Dedifferentiated amniotic fluid mesenchymal stem cell (primary cell): Measurements from ENCODE around the gene NPDC1.
"Not testable (repeated sequence)": the region's sequence is repeated elsewhere in the genome, so short reads cannot be mapped to it uniquely, and the experiment has no call there.

Experiments used
- DNase-seq: peaks from one replicate; pipeline ENCODE4 v3.0.0-alpha.2; 2016; ENCODE audit errors: extremely low spot score

NPDC1 gene

DNA sequence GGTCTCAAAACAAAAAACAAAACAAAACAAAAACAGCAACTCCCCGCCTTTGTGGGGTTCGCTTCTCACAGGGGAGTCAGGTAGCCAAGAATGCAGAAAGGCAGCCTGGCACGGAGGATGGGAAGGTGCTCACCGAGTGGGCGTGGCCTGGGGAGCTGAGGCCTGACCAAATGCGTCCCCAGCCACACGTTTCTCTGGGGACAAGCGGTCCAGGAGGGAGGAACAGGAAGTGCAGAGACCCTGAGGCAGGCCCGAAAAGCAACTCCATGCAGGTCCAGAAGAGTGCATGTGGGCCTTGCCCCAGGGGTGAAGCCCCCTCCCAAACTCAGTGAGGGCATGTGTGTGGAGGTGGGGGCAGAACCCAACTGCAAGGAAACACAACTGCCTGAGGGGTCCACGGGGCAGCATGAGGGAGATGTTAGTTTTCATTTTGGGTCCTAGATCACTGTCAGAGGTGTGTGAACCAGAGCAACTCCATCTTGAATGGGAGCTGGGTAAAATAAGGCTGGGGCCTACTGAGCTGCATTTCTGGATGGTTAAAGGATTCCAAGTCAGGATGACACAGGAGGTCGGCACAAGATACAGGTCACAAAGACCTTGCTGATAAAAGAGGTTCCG, 28.8 kb upstream of the NPDC1 start:
- no peak for DNase-seq

DNA sequence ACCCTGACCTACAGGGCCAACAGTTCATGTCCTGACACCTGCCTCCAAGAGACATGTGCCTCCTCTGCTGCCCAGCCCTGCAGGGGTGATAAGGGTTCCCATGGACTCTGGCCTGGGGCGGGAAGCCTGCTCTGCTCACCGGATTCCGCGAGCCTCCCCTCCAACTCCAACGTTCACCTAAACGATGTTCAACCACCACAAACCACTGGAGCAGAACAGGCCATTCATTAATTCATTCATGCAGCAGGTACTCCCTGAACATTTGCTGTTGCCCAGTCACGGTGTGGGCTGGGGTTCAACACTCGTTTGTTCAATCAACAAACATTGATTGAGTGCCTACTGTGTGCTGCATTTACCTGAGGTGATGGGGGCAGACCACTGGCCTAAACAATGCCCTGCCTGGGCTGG, 28.0 kb upstream of the NPDC1 start:
- DNase-seq: no peak

DNA sequence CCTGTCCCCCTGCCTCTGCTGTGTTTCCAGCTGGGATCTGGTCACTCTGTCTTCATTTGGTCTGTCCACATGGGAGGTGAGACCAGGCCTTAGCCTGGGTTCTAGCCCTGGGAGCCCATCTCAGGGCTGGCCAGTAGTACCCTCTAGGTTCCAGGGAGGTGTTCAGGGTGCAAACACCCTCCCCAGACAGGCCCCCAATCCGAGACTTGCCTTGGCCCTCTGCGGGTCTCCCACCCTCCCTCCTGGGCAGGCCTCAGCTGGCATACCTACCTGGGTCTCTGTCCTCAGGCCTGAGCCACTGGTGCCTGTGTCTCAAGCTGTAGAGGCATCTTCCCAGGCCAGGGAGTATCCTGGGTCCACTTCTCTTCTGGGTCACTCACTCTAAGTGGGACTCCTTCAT, 25.3 kb upstream of the NPDC1 start:
- no peak for DNase-seq

DNA sequence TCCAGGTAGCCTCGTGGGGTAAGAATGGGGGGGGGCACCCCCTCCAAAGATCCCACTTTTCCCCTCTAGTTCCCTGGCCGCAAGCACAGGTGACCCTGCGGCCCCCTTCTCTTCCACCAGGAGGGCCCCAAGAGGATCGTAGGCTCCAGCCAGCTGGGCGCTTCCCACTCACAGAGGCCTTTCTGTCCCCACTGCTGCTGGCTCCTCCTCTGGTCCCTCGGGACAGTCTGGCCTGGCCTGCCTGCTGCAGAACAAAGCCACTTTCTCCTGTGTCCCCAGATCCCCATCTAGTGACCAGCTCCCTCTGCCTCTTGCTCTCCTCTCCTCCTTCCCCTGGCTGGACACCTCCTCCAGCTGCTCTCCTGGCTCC, 24.9 kb upstream of the NPDC1 start:
- no peak for DNase-seq

DNA sequence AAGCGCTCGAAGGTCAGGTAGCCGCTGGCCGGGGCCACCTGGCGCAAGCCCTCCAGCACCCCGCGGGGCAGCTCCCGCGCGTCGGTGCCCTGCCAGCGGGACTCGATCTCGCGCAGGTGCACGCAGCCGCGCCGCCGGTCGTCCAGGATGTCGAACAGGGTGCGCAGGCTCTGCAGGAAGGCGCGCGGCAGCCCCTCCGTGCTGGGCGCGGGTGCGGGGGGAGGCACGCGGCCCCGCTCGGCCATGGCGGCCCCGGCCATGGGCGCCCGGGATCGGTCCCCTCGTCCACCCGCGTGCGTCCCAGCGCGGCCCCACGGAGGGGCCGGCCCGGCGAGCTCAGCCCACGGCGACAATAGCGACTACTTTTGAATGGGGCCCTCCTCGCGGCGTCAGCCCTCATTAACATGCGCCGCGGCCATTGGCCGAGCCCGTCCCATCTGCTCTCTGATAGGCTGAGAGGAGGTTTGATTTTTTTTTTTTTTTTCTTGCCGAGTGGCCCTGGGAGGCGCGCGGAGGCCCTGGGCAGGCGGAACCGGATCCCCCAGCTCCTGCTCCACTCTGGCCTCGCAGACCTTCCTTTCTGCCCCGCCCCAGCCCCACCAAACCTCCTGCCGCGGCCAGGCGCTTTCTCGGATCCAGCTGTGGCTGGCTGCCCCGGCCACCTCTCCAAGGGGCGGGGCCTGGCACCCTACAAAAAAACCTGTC, 24.4 kb upstream of the NPDC1 start, which contains the start of gene SAPCD2:
TSS of gene SAPCD2 (minus strand) at position 357 of the 705 bp plus-strand sequence. CDS start at position 260, 97 bp downstream.
- DNase-seq: peak; percentile 74

DNA sequence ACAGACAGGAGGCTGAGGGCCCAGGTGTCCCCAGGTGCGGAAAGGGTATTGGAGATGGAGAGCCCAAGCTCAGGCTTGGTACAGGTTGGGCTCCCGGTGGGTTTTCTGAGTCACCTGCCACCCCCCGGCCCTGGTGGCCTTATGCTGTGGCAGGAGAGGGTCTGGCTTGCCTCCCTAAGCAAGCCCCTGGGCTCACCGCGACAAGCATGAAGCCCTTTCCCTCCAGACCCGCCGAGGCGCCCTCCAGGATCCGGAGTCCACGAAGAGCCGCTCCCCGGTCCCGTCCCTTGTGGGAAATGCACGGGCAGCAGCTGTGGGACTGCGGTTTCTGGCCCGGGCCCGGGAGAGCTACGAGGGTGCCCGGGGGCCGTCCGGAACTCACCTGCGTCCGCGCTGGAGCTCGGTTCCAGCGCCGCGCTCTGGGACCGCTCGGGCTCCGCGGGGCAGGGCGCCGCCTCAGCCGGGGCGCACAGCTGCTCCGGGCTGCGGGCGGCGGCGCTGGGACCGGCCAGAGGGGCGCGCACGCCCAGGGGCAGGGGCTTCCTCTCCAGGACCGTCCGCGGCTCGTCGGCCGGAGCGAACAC, 23.6 kb upstream of the NPDC1 start:
- DNase-seq: no peak

DNA sequence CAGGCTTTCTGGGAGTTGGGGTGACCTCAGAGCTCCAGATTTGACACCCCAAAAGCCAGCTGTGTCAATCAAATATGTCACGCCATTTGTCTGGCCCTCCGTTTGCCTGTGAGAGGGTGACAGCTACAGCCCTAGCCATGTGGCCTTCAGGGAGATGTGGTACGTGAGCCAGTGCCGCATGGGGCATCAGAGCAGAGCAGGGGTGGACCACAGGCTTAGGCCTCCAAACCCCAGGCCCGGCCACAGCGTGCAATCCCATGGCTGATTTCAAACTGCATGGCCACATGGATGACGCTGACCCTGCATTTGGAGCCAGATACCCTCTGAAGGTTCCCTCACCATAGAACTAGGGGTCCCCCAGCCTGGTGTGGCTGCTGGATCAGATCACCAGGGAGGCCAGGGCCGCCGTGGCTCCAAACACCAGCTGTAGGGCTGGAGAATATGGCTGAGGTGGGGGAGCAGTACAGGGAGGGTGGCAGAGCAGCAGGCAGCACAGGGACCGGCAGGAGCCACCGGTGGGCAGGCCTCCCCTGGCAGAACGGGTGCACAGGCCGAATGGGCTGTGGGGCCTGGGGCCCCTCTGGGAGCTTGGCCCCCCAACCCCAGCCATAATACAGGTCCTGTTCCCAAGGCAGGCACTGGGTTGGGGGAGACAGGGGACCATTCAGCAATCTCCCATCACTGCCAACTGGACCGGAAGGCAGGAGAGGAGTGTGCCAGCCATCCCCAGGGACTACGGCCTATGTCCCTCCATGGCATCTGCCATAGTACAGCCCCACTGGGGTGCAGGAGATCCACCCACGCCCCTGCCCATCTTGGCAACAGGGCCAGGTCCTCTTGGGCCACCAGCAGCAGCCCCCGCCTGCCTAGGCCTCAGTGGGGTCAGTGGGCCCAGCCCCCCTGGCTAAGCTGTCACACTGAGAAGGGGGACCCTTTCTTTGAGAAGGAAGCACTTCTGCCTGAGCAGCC, 22.8 kb upstream of the NPDC1 start:
- no peak for DNase-seq

DNA sequence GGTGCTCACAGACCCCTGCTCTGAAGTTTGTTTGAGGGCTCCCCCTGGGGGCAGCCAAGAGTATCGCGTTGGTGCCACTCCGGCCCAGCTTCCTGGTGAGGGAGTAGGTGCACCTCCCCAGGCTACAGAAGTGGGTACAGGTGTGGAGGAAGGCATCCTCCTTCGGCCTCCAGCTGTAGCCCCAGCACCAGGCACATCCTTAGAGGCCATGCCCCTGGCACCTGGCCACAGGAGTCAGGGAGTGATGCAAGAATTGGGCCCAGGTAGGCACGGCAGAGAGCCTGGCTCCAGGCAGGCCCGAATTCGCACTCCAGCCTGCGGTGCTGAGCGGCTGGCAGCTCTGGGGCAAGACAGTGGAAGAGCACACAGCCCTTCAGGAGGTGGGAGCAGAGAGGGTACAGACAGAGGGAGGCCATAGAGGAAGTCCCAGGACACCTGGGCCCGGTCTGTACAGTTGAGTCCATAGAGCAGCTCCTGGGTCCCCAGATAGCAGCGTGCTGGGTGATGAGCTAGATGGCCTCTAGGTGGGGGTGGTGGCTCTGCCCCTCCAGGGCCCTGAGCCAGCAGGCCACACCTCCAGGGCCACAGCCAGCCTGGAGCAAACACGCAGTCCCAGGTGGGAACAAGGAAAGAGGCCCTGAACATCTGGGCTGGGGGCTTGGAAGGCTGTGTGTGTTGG, 22.0 kb upstream of the NPDC1 start:
- peak; percentile 58 for DNase-seq

DNA sequence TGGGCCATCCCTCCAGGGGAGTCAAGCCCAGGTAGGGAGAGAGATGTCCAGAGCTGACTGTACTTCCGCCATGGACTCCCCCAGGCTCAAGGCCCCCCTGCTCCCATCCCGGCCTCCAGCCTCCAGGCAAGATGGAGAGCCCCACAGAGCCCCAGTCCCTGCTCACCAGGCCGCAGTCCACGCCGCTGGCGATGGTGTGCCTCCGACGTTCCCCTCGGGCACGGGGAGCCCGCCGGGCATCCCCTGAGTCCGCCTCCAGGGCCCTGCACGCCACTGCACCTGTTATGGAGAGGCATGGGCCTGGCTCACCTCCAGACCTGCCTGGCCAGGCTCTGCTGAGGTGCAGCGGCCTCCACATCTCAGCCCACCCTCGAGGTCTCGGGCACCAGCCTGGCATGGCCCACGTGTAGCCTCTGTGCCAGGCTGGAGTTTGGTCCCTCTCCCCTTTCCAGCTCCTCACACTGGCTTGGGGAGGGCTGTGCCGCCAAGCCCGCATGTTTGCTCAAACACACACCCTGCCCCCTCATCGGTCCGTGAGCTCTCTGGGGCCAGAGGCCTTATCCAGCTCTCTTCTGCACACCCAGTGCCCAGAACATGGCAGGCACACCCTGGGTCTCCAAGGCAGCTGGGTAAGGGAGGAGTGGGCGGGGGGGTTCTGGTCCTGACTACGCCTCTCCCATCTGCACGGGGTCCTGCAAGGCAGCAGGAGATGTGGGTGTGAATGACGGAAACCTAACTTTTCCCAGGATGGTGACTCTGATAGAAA, 20.3 kb upstream of the NPDC1 start:
- DNase-seq: no peak

DNA sequence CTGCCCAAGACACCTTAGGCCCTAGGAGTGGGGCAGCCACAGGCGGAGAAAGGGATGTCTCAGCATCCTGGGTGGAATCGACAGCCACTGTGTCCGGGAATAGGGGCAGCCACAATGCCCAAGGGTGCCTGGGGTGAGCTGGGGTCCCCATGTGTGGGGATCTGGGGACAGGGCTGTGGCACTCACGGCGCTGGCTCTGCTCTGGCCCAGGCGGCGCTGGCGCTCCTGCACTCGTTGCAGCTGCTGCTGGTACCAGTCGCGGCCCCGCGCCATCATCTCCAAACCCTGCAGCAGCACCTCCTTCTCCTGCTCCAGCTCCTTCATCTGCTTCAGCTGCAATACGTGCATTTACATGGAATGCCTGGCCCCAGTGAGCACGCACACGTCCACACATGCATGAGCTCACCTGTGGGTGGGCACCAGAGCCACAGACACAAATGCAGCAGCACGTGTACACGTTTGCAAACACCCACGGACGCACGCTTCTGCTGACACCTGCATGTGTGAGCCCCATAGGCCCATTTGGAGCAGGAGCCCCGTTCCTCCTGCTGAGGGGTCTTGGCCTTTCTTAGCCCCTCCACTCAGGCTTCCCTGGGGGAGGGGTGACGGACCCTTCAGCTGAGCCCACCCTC, 19.5 kb upstream of the NPDC1 start:
- DNase-seq: no peak

DNA sequence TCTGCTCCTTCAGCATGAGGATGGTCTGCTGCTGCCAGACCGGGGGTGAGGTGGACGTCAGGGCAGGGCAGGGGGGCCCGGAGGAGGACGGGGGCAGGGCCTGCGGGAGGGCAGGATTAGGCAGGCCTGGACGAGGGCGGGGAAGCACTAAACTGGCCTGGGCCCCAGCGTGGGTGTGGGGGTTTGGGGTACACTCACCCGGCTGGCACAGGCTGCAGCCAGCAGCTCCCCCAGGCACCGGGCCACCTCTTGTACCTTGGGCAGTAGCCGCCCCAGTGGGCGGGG, 18.8 kb upstream of the NPDC1 start:
- DNase-seq: no peak

DNA sequence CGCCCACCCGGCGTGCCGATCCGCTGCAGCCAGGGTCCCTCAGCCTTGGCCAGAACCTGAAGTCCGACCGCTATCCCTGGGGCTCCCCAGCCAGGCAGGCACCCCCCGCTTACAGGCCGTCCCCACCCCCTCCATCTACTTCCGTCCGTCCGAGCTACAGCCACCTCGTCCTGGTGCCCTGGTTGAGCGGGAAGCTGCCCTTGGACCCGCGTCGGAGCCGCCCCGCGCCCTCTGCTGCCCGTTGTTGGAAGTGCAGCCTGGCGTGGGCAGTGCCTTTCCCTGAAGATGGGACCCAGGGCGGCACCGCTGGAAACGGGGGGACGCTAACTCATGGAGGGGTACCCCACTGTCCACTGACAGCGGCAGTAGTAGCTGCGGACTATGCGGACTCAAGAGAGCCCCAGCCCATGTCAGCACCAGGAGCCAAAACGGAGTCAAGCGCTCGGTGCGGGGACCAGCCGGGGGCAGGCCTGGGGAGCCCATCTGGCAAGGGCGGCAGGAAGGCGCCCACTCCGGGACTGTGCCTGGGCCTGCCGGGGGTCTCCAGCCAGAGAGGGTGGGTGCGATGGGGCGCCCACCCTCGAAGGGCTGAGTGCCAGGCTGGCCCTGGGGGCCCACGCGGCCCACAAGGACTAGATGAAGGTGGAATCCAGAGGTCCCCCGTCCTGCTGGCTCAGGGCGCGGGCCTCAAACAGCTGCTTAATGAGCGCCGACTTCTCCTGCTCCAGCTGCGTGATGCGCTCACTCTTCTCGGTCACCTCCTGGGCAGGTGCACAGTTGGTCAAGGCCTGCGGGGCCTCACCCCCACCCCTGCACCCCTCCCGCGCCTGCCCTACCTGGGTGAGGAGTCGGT, 18.3 kb upstream of the NPDC1 start:
- DNase-seq: no peak

DNA sequence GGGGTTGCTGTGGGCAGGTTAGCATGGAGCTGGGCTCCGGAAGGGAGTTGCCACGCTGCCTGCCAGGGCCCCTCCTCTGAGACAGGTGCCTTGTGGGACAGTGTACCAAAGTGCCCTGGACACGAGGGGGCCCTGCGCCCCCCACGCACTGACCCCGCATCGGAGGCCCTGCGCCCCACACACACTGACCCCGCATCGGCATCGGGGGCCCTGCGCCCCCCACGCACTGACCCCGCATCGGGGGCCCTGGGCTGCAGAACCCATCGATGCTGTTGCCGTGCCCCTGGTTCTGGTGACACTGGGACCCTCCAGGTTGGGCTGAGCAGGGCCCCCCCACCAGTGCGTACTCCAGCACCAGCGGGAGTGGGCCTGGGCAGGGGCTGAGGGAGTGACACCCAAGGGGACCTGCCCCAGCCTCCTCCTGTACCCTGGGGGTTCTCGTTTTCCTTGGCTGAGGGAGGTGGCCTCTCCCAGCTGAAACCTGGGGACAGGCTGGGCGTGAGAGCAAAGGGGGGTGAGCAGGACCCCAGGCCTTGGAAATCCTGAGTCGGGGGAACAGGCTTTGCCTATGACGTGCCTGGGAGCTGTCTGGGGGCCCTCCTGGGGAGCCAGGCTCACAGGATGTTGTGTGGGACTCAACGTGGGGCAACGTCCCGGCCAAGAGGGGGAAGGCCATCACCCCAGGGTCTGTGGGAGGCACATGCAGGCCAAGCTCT, 17.5 kb upstream of the NPDC1 start:
- no peak for DNase-seq

DNA sequence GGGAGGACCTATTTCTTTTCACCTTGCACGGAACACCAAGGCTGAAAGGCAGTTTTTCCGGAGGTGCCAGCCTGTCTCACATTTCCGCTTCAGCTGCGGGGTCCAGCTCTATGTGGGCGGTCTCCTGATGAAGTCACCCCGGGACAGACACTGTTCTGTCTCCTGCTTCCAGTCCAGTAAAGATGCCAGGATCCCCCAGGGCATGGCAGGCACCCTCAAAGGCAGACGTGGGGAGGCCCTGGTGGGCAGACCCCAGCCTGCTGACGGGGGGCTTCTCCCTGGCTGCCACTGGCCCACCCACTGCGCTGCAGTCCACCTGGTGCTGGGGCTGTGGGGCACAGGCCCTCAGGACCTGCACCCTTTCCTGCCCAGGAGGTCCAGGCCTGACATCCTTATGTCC, 16.8 kb upstream of the NPDC1 start:
- DNase-seq: not testable (repeated sequence)

DNA sequence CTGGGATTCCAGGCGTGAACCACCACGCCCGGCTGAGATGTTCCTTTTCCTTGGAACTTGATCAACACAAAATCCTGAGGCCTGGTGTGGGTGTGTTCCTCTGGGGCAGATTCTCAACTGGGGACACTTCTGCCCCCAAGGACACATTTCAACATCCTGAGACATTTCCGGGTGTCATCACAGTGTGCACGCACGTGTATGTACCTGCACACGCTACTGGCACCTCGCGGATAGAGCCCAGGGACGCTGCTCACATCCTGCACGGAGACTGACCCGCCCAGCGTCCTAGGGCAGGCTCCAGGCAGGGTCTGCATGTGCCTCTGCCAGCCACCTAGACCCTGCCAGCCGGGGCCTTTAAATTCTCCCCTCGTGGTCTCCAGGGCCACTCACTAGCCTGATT, 16.4 kb upstream of the NPDC1 start:
- DNase-seq: no peak

DNA sequence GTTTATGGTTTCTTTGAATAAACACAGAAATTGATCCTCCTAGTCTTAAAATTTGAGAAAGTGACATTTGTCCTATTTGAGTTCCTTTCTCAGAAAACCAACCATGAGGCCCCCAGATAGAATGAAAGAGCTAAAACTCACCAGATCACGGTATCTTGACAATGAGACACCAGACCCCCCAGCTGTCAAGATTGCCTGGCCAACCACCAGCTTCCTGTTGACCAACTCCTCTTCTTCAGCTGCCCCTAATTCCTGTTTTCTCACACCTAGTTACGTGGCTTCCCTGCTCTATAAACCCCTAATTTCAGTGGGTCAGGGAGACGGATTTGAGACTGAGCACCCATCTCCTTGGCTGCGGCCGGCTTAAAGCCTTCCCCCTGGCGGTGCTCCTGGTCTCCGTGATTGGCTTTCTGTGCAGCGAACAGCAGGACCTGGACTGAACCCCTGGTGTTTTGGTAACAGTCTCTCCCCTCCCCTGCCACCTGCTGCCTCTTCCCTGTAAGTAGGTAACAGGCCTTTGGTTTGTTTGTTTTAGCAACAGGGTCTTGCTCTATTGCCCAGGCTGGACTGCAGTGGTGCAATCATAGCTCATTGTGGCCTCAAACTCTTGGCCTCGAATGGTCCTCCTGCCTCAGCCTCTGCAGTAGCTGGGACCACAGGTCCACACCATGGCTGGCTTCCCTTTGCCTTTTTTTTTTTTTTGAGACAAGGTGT, 12.7 kb upstream of the NPDC1 start:
- no peak for DNase-seq

DNA sequence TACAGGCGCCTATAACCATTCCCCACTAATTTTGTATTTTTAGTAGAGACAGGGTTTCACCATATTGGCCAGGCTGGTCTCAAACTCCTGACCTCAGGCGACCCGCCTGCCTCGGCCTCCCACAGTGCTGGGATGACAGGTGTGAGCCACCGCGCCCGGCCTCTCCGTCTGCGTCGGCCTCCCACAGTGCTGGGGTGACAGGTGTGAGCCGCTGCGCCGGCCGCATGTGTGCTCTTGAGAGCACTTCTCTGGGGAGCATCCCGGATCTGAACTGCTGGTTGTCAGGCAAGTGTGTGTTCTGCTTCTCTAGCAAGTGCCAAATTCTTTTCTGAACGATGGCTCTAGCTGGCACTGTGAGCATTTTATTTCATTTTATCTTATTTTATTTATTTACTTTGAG, 11.6 kb upstream of the NPDC1 start:
- no peak for DNase-seq

DNA sequence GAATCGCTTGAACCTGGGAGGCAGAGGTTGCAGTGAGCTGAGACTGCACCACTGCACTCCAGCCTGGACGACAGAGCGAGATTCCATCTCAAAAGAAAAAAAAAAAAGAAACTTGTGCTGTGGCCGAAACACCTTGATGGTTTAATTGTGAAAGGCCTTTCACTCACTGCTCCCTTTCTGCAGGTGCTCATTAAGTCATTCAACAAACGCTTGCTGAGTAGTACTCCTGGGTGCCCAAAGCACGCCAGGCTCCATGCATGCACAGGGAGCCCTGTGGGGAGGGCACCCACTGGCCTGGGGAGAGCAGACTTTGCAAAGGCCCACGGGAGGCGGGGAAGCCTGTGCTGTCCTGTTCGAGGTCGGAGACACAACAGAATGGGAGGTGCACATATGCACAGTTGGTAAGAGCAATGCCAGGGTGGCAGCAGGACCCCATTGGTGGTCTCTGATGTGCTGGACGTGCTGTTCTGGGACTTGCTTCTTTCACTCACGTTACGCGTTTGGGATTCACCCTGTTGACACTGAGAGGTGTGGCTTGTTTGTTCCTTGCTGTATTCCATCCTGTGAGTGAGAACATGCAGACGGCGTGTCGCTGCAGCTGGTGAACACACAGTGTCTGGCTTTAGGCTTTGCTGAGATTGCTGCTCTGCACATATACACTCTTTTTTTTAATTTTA, 10.9 kb upstream of the NPDC1 start:
- DNase-seq: no peak
